Panc1 (cell line): Measurements from ENCODE around the gene PKD2. TPM values are rescaled to one million over a fixed set of nuclear protein-coding genes. Genes with fewer than 3 reads are reported as not detected.

ENCODE experiments used
- ATAC-seq: fragments of 200-7000 bp; cut with Tn5 transposase; 2 replicates; pipeline ENCODE4 v1.9.1; 2020; ENCODE audit warnings: mild to moderate bottlenecking, moderate library complexity
- BruUV-seq: library from RNA; stranded (reverse); fragments of 400-500 nt; replicated peaks from 2 replicates; lab custom pipeline; 2021; lab: Mats Ljungman, UMichigan
- CTCF ChIA-PET: fragments of 300-600 bp; sonication (Branson Sonifier 250); formaldehyde crosslinking; loops from one replicate; lab custom pipeline; 2022; ENCODE audit warnings: antibody characterized with exemption; lab: Charles Lee
- POLR2A ChIA-PET: fragments of 300-600 bp; sonication (Branson Sonifier 250); formaldehyde crosslinking; loops from one replicate; lab custom pipeline; 2022; ENCODE audit warnings: antibody characterized with exemption; lab: Charles Lee
- DNase-seq: peaks from one replicate; pipeline ENCODE4 v3.0.0-alpha.2; 2010; ENCODE audit warnings: low read depth, low spot score
- H3K27ac ChIP-seq: 2 replicates; pipeline ENCODE4 v1.5.1; 2011; ENCODE audit warnings: mild to moderate bottlenecking, low read length, inconsistent platforms
- H3K27me3 ChIP-seq: fragments of 200-500 bp; sonication (Bioruptor generic); 2 replicates; pipeline ENCODE4 v1.6.0; 2014; ENCODE audit warnings: low read length, inconsistent platforms; ENCODE audit not compliant: control insufficient read depth, insufficient read depth
- H3K36me3 ChIP-seq: fragments of 200-500 bp; sonication (Bioruptor generic); 2 replicates; pipeline ENCODE4 v1.5.1; 2014; ENCODE audit warnings: inconsistent platforms, mild to moderate bottlenecking, low read length, moderate library complexity; ENCODE audit not compliant: control insufficient read depth, insufficient read depth
- H3K4me1 ChIP-seq: 2 replicates; pipeline ENCODE4 v1.5.1; 2011; ENCODE audit warnings: inconsistent platforms, mild to moderate bottlenecking, low read length, moderate library complexity; ENCODE audit not compliant: control insufficient read depth, insufficient read depth
- H3K4me3 ChIP-seq, 2 experiments: 2 replicates each; pipeline ENCODE4 v1.5.1; 2011 to 2012; ENCODE audit warnings: low read depth in 2 of 2, low read length in 2 of 2, mild to moderate bottlenecking in 2 of 2, inconsistent platforms in 1 of 2, moderate library complexity in 1 of 2
- H3K9me3 ChIP-seq: fragments of 200-500 bp; sonication (Bioruptor generic); 2 replicates; pipeline ENCODE4 v1.5.1; 2014; ENCODE audit warnings: low read depth, mild to moderate bottlenecking, inconsistent platforms, low read length, moderate library complexity; ENCODE audit not compliant: control insufficient read depth, insufficient read depth
- CTCF ChIP-seq: fragments of 450-650 bp; IDR thresholded peaks from 2 replicates; pipeline ENCODE4 v1.5.1; 2017; ENCODE audit warnings: mild to moderate bottlenecking
- POLR2AphosphoS5 ChIP-seq: IDR thresholded peaks from 2 replicates; pipeline ENCODE4 v1.6.1; 2012; ENCODE audit warnings: mild to moderate bottlenecking, low read depth, low read length, moderate library complexity
- SIN3A ChIP-seq: IDR thresholded peaks from 2 replicates; pipeline ENCODE4 v1.6.1; 2012; ENCODE audit warnings: low read depth, mild to moderate bottlenecking, low read length, moderate library complexity, borderline replicate concordance; ENCODE audit not compliant: insufficient read depth
- TCF7L2 ChIP-seq: IDR thresholded peaks from 2 replicates; pipeline ENCODE4 v1.6.1; 2011; ENCODE audit warnings: mild to moderate bottlenecking, low read depth, low read length, inconsistent platforms
- in situ Hi-C: cut with HindIII; loops from 2 replicates; pipeline ENCODE4 v1.10.0; 2016; ENCODE audit warnings: low sequenced_read_pairs, low pct_unique_long_range_greater_than_20kb
- intact Hi-C: fragments of 100-400 bp; cut with micrococcal nuclease; formaldehyde crosslinking; loops from one replicate; pipeline ENCODE4 v1.10.0; 2022; ENCODE audit not compliant: unreplicated experiment
- total RNA-seq: library from RNA; stranded (reverse); gene quantifications from one replicate; pipeline ENCODE4 v1.2.1, GENCODE V29; 2021; ENCODE audit not compliant: unreplicated experiment
- TF ChIP-seq, protein P1 (sequence below), 2 experiments: IDR thresholded peaks; 2 replicates each; pipeline ENCODE4 v1.6.1; 2011 to 2012; ENCODE audit warnings: low read depth in 2 of 2, control low read depth in 1 of 2, low read length in 1 of 2, mild to moderate bottlenecking in 1 of 2, moderate library complexity in 1 of 2; ENCODE audit not compliant: insufficient read depth in 1 of 2

The PKD2 gene
- total RNA-seq, 1 experiment from 2014 or later = 21.7 TPM

DNA sequence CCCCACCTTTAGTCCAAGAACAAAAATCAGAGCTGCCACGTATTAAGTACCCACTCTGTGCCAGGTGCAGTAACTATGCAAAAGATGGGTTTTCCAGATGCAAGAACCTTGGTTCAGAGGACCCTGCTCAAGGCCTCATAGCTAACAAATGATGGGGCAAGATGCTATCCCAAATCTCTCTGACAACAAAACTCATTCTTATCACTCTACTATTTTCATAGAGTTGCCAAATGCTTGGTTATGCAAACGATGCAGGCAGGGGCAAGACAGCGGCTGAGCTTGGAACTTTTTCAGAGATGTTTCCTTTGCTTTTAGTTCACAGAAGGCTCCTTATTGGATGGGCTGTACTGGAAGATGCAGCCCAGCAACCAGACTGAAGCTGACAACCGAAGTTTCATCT, 30.5 kb downstream of the PKD2 start:
- ATAC-seq (no peak), DNase-seq (no peak)
- TF ChIP-seq, protein P1, sequence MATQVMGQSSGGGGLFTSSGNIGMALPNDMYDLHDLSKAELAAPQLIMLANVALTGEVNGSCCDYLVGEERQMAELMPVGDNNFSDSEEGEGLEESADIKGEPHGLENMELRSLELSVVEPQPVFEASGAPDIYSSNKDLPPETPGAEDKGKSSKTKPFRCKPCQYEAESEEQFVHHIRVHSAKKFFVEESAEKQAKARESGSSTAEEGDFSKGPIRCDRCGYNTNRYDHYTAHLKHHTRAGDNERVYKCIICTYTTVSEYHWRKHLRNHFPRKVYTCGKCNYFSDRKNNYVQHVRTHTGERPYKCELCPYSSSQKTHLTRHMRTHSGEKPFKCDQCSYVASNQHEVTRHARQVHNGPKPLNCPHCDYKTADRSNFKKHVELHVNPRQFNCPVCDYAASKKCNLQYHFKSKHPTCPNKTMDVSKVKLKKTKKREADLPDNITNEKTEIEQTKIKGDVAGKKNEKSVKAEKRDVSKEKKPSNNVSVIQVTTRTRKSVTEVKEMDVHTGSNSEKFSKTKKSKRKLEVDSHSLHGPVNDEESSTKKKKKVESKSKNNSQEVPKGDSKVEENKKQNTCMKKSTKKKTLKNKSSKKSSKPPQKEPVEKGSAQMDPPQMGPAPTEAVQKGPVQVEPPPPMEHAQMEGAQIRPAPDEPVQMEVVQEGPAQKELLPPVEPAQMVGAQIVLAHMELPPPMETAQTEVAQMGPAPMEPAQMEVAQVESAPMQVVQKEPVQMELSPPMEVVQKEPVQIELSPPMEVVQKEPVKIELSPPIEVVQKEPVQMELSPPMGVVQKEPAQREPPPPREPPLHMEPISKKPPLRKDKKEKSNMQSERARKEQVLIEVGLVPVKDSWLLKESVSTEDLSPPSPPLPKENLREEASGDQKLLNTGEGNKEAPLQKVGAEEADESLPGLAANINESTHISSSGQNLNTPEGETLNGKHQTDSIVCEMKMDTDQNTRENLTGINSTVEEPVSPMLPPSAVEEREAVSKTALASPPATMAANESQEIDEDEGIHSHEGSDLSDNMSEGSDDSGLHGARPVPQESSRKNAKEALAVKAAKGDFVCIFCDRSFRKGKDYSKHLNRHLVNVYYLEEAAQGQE (IDR thresholded peaks at IDR 0.05; ENCODE audit: insufficient read depth in 1 of 2, low read depth in 2 of 2, low read length in 1 of 2) = no peak
- TF ChIP-seq TCF7L2 = no peak
- TF ChIP-seq SIN3A = no peak
- no peak for TF ChIP-seq POLR2AphosphoS5
- TF ChIP-seq CTCF = no peak
- Histone ChIP-seq H3K4me3 (no peak overlapping the region), H3K27me3 (no peaks in the 10 kb centered on the region), H3K9me3 (no peaks in the 10 kb centered on the region), H3K36me3 (peaks cover 7% of the 10 kb centered on the region), H3K27ac (no peak overlapping the region), H3K4me1 (no peaks in the 10 kb centered on the region)
- POLR2A ChIA-PET = no interaction called here
- in situ Hi-C loops (no loop called here), intact Hi-C loops (loop anchor here (10.0 kb wide), 1 partner anchor 477 kb away; no protein-coding TSS in a partner anchor)
- no TSS peak for BruUV-seq
- CTCF ChIA-PET = no interaction called here

DNA sequence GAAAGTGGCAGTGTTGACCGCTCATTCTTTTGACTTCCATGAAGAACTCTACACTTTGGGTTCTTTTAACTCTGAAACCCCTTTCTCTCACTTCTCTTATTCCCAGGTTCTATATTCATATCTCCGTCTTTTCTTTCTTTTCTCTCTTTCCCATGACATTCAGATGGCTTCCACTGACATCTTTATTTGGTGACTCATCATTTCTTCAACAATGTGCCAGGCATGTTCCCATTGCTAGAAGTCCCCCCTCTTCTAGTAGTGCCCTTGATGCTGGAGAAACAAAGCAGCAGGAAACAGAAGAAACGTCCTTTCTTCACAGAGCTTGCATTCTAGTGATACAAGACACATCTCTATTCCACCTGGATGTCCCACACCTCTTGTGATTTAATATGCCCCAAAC, 33.3 kb downstream of the PKD2 start:
- Histone ChIP-seq H3K27ac (no peak overlapping the region), H3K4me1 (no peaks in the 10 kb centered on the region), H3K9me3 (no peaks in the 10 kb centered on the region), H3K36me3 (peaks cover 7% of the 10 kb centered on the region), H3K4me3 (no peak overlapping the region), H3K27me3 (no peaks in the 10 kb centered on the region)
- intact Hi-C loops = no loop called here
- ATAC-seq (no peak), DNase-seq (no peak)
- ChIA-PET POLR2A (no interaction called here), CTCF (no interaction called here)
- TF ChIP-seq POLR2AphosphoS5 (no peak), TCF7L2 (no peak), CTCF (no peak), SIN3A (no peak)
- TF ChIP-seq, protein P1 (IDR thresholded peaks at IDR 0.05; ENCODE audit: insufficient read depth in 1 of 2, low read depth in 2 of 2, low read length in 1 of 2) = no peak
- in situ Hi-C loops = no loop called here
- no TSS peak for BruUV-seq
